ENCODE results near the gene SLC18B1.

The SLC18B1 gene

GRCh38 chr6:132750455-132751248 lies 47.8 kb downstream of the SLC18B1 start:
- no peak for DNase-seq
- intact Hi-C loops (cut with DNase I; ENCODE audit: low total_unique reads), result no loop called here
- H3K36me3 ChIP-seq, result no peaks in the 10 kb centered on the region
- no peaks in the 10 kb centered on the region for H3K27me3 ChIP-seq
- no peak overlapping the region for H3K4me3 ChIP-seq
- H3K27ac ChIP-seq, result no peak overlapping the region
- no peaks in the 10 kb centered on the region for H3K9me3 ChIP-seq
- no peaks in the 10 kb centered on the region for H3K4me1 ChIP-seq
- no peak for TF ChIP-seq CTCF (IDR thresholded peaks at IDR 0.05)

GRCh38 chr6:132749111-132749510 lies 49.3 kb downstream of the SLC18B1 start:
- H3K27me3 ChIP-seq, result no peaks in the 10 kb centered on the region
- H3K4me1 ChIP-seq, result no peaks in the 10 kb centered on the region
- intact Hi-C loops (cut with DNase I; ENCODE audit: low total_unique reads), result no loop called here
- H3K9me3 ChIP-seq, result no peaks in the 10 kb centered on the region
- H3K27ac ChIP-seq, result no peak overlapping the region
- no peak for DNase-seq
- H3K36me3 ChIP-seq, result no peaks in the 10 kb centered on the region
- no peak for TF ChIP-seq CTCF (IDR thresholded peaks at IDR 0.05)
- H3K4me3 ChIP-seq, result no peak overlapping the region

DNA sequence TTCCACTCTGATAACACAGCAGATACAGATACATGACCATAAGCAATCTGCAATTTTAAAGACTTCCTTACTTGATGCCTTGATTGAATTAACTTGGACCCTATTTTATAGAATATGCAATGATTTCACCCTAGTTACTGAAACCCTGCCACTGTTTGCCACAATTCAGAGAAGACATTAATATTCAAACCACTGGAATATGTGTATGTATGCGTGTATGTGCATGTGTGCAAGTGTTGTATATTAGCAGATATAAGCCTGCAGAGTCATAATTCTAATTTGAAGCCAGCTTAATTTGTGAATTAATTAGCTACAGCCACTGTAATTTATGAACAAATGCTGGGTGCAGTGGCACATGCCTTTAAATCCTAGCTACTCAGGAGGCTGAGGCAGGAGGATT lies 50.0 kb downstream of the SLC18B1 start:
- TF ChIP-seq CTCF (IDR thresholded peaks at IDR 0.05), result no peak
- Histone ChIP-seq H3K36me3 (no peaks in the 10 kb centered on the region), H3K4me3 (no peak overlapping the region), H3K9me3 (no peaks in the 10 kb centered on the region), H3K27me3 (no peaks in the 10 kb centered on the region), H3K4me1 (no peaks in the 10 kb centered on the region), H3K27ac (no peak overlapping the region)
- intact Hi-C loops (cut with DNase I; ENCODE audit: low total_unique reads), result no loop called here
- no peak for DNase-seq

DNA sequence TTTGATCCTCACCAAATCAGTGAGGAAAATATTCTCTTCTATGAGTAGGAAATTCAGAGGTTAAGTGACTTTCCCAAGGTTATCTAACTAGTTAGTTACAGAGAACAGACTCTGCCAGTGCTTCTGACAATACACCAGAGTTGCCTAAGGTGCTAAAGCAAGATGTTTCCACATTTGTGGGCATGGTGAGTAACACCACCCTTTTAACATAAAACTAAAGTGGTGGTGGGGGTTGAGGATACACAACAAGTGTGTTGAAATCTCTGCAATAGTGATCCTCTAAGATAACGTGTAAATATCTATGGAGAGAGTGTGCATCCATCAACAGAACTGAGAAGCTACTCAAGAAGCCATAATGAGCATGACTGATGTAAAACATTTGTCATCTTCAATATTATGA lies 52.4 kb downstream of the SLC18B1 start:
- no peaks in the 10 kb centered on the region for H3K4me1 ChIP-seq
- TF ChIP-seq CTCF (IDR thresholded peaks at IDR 0.05), result no peak
- intact Hi-C loops (cut with DNase I; ENCODE audit: low total_unique reads), result no loop called here
- no peaks in the 10 kb centered on the region for H3K9me3 ChIP-seq
- H3K27me3 ChIP-seq, result no peaks in the 10 kb centered on the region
- no peaks in the 10 kb centered on the region for H3K36me3 ChIP-seq
- H3K4me3 ChIP-seq, result no peak overlapping the region
- H3K27ac ChIP-seq, result no peak overlapping the region
- DNase-seq, result no peak

- H3K4me1 ChIP-seq, result no peaks in the 10 kb centered on the region
- H3K9me3 ChIP-seq, result no peaks in the 10 kb centered on the region
- no peak for TF ChIP-seq CTCF (IDR thresholded peaks at IDR 0.05)
- no peak for DNase-seq
- no peak overlapping the region for H3K27ac ChIP-seq
- no peak overlapping the region for H3K4me3 ChIP-seq
- H3K36me3 ChIP-seq, result no peaks in the 10 kb centered on the region
- intact Hi-C loops (cut with DNase I; ENCODE audit: low total_unique reads), result no loop called here
- H3K27me3 ChIP-seq, result no peaks in the 10 kb centered on the region
These were observed 55.9 kb downstream of the SLC18B1 start for GRCh38 chr6:132742495-132742894.
